Melanocyte of skin (primary cell): Measurements from ENCODE around the gene SPANXA1. TPM values are rescaled to one million over a fixed set of nuclear protein-coding genes. Genes with fewer than 3 reads are reported as not detected.

Experiments
- total RNA-seq, 2 donors: library from RNA; depleted of rRNA; stranded (reverse); fragments of >200 nt; gene quantifications; 2 replicates each; pipeline ENCODE4 v1.2.3, GENCODE V29; 2012

The SPANXA1 gene, protein sequence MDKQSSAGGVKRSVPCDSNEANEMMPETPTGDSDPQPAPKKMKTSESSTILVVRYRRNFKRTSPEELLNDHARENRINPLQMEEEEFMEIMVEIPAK
- total RNA-seq, result not detected

DNA sequence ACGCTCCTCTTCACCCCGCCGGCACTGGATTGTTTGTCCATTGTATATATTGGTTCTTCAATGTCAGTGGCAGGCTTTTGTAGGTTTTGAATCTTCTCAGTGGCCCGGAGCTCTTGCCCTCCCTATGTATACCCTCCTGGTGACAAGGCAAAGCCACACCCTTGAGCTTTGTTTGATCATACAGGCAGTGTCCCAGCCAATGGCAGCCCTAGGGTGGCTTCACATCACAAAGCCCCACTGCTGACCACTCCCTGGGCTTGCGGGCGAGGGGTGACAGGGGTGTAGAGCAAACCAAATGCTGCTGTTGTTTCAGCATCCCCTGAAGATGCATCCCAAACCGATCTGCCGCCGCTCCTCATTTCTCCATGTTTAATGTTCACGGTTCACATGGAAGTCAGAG, at the start of gene SPANXA1:
Gene SPANXA1, minus strand, starts transcription at position 101 of the 400 bp plus-strand sequence. Its CDS starts 60 bp downstream, at position 41.

DNA sequence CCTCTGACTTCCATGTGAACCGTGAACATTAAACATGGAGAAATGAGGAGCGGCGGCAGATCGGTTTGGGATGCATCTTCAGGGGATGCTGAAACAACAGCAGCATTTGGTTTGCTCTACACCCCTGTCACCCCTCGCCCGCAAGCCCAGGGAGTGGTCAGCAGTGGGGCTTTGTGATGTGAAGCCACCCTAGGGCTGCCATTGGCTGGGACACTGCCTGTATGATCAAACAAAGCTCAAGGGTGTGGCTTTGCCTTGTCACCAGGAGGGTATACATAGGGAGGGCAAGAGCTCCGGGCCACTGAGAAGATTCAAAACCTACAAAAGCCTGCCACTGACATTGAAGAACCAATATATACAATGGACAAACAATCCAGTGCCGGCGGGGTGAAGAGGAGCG, 4.9 kb upstream of the SPANXA1 start, which contains the start of gene SPANXA2:
Gene SPANXA2, plus strand, starts transcription at position 301 of the 400 bp plus-strand sequence. Its CDS starts 60 bp downstream, at position 361.

Other genes starting within 250 kb of the SPANXA1 start
- gene SPANXA2, start 5.0 kb upstream of the SPANXA1 start, total RNA-seq, result not detected
- gene SPANXD, start 114.0 kb upstream of the SPANXA1 start, total RNA-seq, result not detected